ENCODE results near the gene OR1K1. TPM values are rescaled to one million over a fixed set of nuclear protein-coding genes. Genes with fewer than 3 reads are reported as not detected.

Gene OR1K1
- total RNA-seq (2013): not detected
- polyA plus RNA-seq (not detected), polyA minus RNA-seq (0.42 TPM in 1 of 2 replicates, not detected in the other), total RNA-seq (0 to 0.15 (median 0) reads per million in 11 experiments)

GRCh38 chr9:122800066-122801060 lies at the start of gene OR1K1:
Gene OR1K1 (plus strand): TSS chr9:122800123. CDS start chr9:122800123, 0 bp downstream.
- Histone ChIP-seq H3K9ac (ENCODE audit: insufficient read depth, low read length, poor library complexity, severe bottlenecking) (no peak within 1 kb of the TSS), H3K4me2 (replicated peaks; ENCODE audit: extremely low read depth, low read length, poor library complexity, severe bottlenecking) (no peak within 1 kb of the TSS), H2AFZ (ENCODE audit: insufficient read depth, low read depth, low read length, poor library complexity, severe bottlenecking) (no peak within 1 kb of the TSS), H3K79me2 (ENCODE audit: insufficient read depth, low read length) (no peaks in the 10 kb centered on the region), H3K27ac (ENCODE audit: low read depth in 1 of 2, low read length in 2 of 2) (no peak within 1 kb of the TSS), H3K9me3 (replicated peaks in 1 of 2; ENCODE audit: control insufficient read depth in 1 of 2, insufficient read depth in 1 of 2, low read length in 2 of 2) (no peaks in the 10 kb centered on the region), H3K27me3 (ENCODE audit: control insufficient read depth in 2 of 2, insufficient read depth in 2 of 2, low read length in 2 of 2) (no peaks in the 10 kb centered on the region), H3K36me3 (replicated peaks in 1 of 2; ENCODE audit: control insufficient read depth in 1 of 2, insufficient read depth in 2 of 2, low read length in 2 of 2) (no peaks in the 10 kb centered on the region), H4K20me1 (ENCODE audit: insufficient read depth, low read length) (no peaks in the 10 kb centered on the region), H3K4me1 (ENCODE audit: control insufficient read depth in 1 of 2, insufficient read depth in 2 of 2, low read length in 2 of 2) (no peaks in the 10 kb centered on the region), H3K4me3 (replicated peaks in 1 of 3; ENCODE audit: low read depth in 2 of 3, low read length in 3 of 3) (no peak within 1 kb of the TSS)
- Mint-ChIP-seq H3K4me3 (no peak within 1 kb of the TSS), H3K4me1 (no peaks in the 10 kb centered on the region), H3K36me3 (no peaks in the 10 kb centered on the region), H3K27me3 (ENCODE audit: low read depth in 3 of 3) (peaks cover 2 to 4% (median 3%) of the 10 kb centered on the region in 3 donors), H3K27ac (no peak within 1 kb of the TSS), H3K9me3 (peaks cover 0 to 3% (median 0%) of the 10 kb centered on the region in 7 donors)
- no peak for DNase-seq
- no peak for TF ChIP-seq CTCF (IDR thresholded peaks at IDR 0.05)
- 98% methylated on average over 25 of the region's 30 CpGs for WGBS (ENCODE audit: insufficient coverage)
- intact Hi-C loops (cut with micrococcal nuclease): loop anchor here in 1 of 2 donors (10.0 kb wide), 1 partner anchor 336 kb away; no protein-coding TSS in a partner anchor

DNA sequence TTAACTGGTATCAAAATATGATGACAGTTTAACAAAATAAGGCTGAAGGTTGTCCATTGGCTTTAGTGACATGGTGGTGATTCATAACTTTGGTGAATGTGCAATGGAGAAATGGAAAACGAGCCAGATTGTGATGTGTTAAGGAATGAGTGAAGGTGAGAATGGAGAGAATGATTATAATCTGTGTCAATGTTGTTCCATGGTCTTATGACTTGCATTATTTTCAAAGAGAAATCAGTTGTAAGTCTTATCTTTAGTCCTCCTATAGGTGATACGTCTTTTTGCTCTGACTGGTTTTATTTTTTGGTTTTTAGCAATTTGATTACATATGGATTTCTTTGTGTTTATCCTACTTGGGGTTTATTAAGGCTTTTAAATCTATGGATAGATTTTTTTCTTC lies 45.1 kb upstream of the OR1K1 start:
- Mint-ChIP-seq H3K27me3 (ENCODE audit: low read depth in 3 of 3) (no peaks in the 10 kb centered on the region), H3K27ac (no peak overlapping the region), H3K4me1 (no peaks in the 10 kb centered on the region), H3K4me3 (no peak overlapping the region), H3K9me3 (peaks cover 21 to 46% (median 28%) of the 10 kb centered on the region in 7 donors), H3K36me3 (no peaks in the 10 kb centered on the region)
- H3K4me2 ChIP-seq (replicated peaks; ENCODE audit: extremely low read depth, low read length, poor library complexity, severe bottlenecking): no peak overlapping the region
- no peaks in the 10 kb centered on the region for H4K20me1 ChIP-seq (ENCODE audit: insufficient read depth, low read length)
- WGBS (ENCODE audit: insufficient coverage): no CpG with 5 or more reads among the region's 2 CpGs
- no peaks in the 10 kb centered on the region for H3K79me2 ChIP-seq (ENCODE audit: insufficient read depth, low read length)
- no peaks in the 10 kb centered on the region for H3K4me1 ChIP-seq (ENCODE audit: control insufficient read depth in 1 of 2, insufficient read depth in 2 of 2, low read length in 2 of 2)
- no peaks in the 10 kb centered on the region for H3K36me3 ChIP-seq (replicated peaks in 1 of 2; ENCODE audit: control insufficient read depth in 1 of 2, insufficient read depth in 2 of 2, low read length in 2 of 2)
- H3K9me3 ChIP-seq (replicated peaks in 1 of 2; ENCODE audit: control insufficient read depth in 1 of 2, insufficient read depth in 1 of 2, low read length in 2 of 2): peaks cover 12 to 19% of the 10 kb centered on the region in 2 donors
- DNase-seq: no peak
- intact Hi-C loops (cut with micrococcal nuclease): no loop called here
- H2AFZ ChIP-seq (ENCODE audit: insufficient read depth, low read depth, low read length, poor library complexity, severe bottlenecking): no peak overlapping the region
- H3K27me3 ChIP-seq (ENCODE audit: control insufficient read depth in 2 of 2, insufficient read depth in 2 of 2, low read length in 2 of 2): no peaks in the 10 kb centered on the region
- H3K9ac ChIP-seq (ENCODE audit: insufficient read depth, low read length, poor library complexity, severe bottlenecking): no peak overlapping the region
- no peak overlapping the region for H3K4me3 ChIP-seq (replicated peaks in 1 of 3; ENCODE audit: low read depth in 2 of 3, low read length in 3 of 3)
- no peak for TF ChIP-seq CTCF (IDR thresholded peaks at IDR 0.05)
- H3K27ac ChIP-seq (ENCODE audit: low read depth in 1 of 2, low read length in 2 of 2): no peak overlapping the region

All from CD14-positive monocyte (primary cell).